ENCODE measurements around the gene PDGFRB. TPM values are rescaled to one million over a fixed set of nuclear protein-coding genes. Genes with fewer than 3 reads are reported as not detected.

The PDGFRB gene
- total RNA-seq, 1 donor from 2014 or later, result 2.9 TPM

DNA sequence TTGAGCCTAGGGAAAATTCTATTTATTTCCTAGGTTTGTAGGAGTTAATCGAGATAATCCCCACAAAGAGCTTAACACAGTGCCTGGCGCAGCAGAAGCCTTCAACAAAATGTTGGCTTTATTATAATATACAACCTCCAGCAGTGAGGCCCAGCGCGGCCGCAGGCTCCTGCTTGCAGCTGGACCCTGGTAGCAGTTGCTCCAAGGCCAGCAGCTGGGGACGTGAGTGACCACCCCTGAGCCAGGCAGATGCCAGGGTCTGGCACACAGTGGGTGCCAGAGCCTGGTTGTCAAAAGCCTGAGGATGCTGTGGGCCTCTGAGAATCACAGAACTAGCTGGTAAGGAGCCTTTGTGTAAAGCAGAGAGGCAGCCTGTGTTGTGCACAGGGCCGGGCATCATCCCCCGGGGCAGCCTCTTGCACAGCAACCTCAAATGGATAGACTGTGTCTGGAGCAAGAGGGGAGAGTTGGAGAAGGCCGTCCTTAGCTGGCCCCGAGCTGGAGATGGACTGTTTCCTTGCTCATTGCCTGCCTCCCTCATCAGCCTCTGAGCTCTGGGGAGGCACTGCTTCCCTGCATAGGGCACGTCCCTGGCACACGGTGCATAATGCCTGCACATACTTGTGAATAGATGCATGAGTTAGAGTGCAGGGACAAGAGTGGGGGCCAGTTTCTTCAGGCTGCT is 86.5 kb downstream of the PDGFRB start:
- no peak overlapping the region for H3K27ac Mint-ChIP-seq (ENCODE audit: unreplicated experiment)
- no peaks in the 10 kb centered on the region for H3K4me1 Mint-ChIP-seq (ENCODE audit: low read depth, unreplicated experiment)
- TF ChIP-seq, protein P1, sequence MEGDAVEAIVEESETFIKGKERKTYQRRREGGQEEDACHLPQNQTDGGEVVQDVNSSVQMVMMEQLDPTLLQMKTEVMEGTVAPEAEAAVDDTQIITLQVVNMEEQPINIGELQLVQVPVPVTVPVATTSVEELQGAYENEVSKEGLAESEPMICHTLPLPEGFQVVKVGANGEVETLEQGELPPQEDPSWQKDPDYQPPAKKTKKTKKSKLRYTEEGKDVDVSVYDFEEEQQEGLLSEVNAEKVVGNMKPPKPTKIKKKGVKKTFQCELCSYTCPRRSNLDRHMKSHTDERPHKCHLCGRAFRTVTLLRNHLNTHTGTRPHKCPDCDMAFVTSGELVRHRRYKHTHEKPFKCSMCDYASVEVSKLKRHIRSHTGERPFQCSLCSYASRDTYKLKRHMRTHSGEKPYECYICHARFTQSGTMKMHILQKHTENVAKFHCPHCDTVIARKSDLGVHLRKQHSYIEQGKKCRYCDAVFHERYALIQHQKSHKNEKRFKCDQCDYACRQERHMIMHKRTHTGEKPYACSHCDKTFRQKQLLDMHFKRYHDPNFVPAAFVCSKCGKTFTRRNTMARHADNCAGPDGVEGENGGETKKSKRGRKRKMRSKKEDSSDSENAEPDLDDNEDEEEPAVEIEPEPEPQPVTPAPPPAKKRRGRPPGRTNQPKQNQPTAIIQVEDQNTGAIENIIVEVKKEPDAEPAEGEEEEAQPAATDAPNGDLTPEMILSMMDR (IDR thresholded peaks at IDR 0.05; ENCODE audit: partially characterized antibody, unreplicated experiment), result no peak
- no peak overlapping the region for H3K4me3 Mint-ChIP-seq (ENCODE audit: unreplicated experiment)
- peak; percentile 49 for DNase-seq
- no peaks in the 10 kb centered on the region for H3K9me3 Mint-ChIP-seq (ENCODE audit: unreplicated experiment)
- H3K36me3 Mint-ChIP-seq (ENCODE audit: unreplicated experiment), result peaks cover 4% of the 10 kb centered on the region
- no peaks in the 10 kb centered on the region for H3K27me3 Mint-ChIP-seq (ENCODE audit: unreplicated experiment)

DNA sequence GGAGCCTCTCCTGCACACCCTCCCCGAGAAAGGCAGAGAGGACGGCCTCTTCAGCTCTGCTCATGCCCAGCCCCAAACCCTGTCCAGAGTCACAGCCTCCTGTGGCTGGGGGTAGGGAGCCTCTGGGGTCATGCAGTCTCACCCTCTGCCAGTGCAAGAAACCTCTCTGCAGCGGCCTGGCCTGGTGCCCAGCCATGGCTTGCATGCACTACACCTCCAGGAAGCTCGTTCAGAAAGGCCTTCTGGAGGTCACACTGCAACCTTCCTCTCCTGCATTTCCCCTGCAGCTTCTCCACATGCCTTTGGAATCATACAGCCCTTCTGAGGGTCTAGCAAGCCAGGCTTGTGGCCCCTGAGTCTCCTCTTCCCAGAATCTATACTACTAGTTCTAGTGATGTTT is 87.2 kb downstream of the PDGFRB start:
- Mint-ChIP-seq H3K4me1 (ENCODE audit: low read depth, unreplicated experiment) (no peaks in the 10 kb centered on the region), H3K9me3 (ENCODE audit: unreplicated experiment) (no peaks in the 10 kb centered on the region), H3K36me3 (ENCODE audit: unreplicated experiment) (peaks cover 4% of the 10 kb centered on the region), H3K4me3 (ENCODE audit: unreplicated experiment) (no peak overlapping the region), H3K27me3 (ENCODE audit: unreplicated experiment) (no peaks in the 10 kb centered on the region), H3K27ac (ENCODE audit: unreplicated experiment) (no peak overlapping the region)
- no peak for DNase-seq
- TF ChIP-seq, protein P1 (IDR thresholded peaks at IDR 0.05; ENCODE audit: partially characterized antibody, unreplicated experiment), result no peak

- Mint-ChIP-seq H3K4me3 (ENCODE audit: unreplicated experiment) (no peak overlapping the region), H3K27ac (ENCODE audit: unreplicated experiment) (no peak overlapping the region), H3K27me3 (ENCODE audit: unreplicated experiment) (no peaks in the 10 kb centered on the region), H3K36me3 (ENCODE audit: unreplicated experiment) (peaks cover 4% of the 10 kb centered on the region), H3K9me3 (ENCODE audit: unreplicated experiment) (no peaks in the 10 kb centered on the region), H3K4me1 (ENCODE audit: low read depth, unreplicated experiment) (no peaks in the 10 kb centered on the region)
- TF ChIP-seq, protein P1 (IDR thresholded peaks at IDR 0.05; ENCODE audit: partially characterized antibody, unreplicated experiment), result no peak
- no peak for DNase-seq
Observed at GRCh38 chr5:150068071-150068470, 87.6 kb downstream of the PDGFRB start.

DNA sequence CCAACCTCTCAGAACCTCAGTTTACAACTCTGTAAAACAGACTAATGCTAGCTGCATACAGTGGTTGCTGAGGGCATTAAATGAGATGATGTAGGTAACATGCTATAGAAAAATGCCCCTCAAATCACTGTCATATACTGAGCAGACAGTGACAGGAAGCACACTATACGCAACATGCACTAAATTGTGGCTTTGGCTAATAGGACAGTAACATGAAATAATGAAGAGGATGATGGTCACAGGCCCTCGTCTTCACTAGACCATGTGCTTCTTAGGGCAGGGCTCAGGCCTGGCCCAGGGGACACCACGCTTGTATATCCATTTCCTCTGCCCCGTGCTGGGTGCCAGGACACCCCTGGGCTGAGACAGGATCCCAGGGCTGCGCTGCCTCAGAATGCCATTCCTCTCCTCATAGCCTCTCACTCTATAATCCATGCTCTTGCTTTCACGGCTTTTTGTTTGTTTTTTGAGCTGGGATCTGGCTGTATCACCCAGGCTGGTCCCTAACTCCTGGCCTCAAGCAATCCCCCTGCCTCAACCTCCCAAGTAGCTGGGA is 88.2 kb downstream of the PDGFRB start:
- TF ChIP-seq, protein P1 (IDR thresholded peaks at IDR 0.05; ENCODE audit: partially characterized antibody, unreplicated experiment), result no peak
- Mint-ChIP-seq H3K27me3 (ENCODE audit: unreplicated experiment) (no peaks in the 10 kb centered on the region), H3K27ac (ENCODE audit: unreplicated experiment) (no peak overlapping the region), H3K4me3 (ENCODE audit: unreplicated experiment) (no peak overlapping the region), H3K36me3 (ENCODE audit: unreplicated experiment) (no peaks in the 10 kb centered on the region), H3K9me3 (ENCODE audit: unreplicated experiment) (peaks cover 1% of the 10 kb centered on the region), H3K4me1 (ENCODE audit: low read depth, unreplicated experiment) (no peaks in the 10 kb centered on the region)
- DNase-seq, result no peak

- Mint-ChIP-seq H3K9me3 (ENCODE audit: unreplicated experiment) (peaks cover 1% of the 10 kb centered on the region), H3K4me3 (ENCODE audit: unreplicated experiment) (no peak overlapping the region), H3K4me1 (ENCODE audit: low read depth, unreplicated experiment) (no peaks in the 10 kb centered on the region), H3K36me3 (ENCODE audit: unreplicated experiment) (no peaks in the 10 kb centered on the region), H3K27me3 (ENCODE audit: unreplicated experiment) (no peaks in the 10 kb centered on the region), H3K27ac (ENCODE audit: unreplicated experiment) (no peak overlapping the region)
- TF ChIP-seq, protein P1 (IDR thresholded peaks at IDR 0.05; ENCODE audit: partially characterized antibody, unreplicated experiment), result no peak
- DNase-seq, result no peak
Observed at GRCh38 chr5:150066901-150067396, 88.7 kb downstream of the PDGFRB start.

Data from glutamatergic neuron (in vitro differentiated cells).